ENCODE data around the gene AIF1L.
A peak's percentile ranks its signal among the peaks of the same experiment; 100 is the strongest.

The AIF1L gene

DNA sequence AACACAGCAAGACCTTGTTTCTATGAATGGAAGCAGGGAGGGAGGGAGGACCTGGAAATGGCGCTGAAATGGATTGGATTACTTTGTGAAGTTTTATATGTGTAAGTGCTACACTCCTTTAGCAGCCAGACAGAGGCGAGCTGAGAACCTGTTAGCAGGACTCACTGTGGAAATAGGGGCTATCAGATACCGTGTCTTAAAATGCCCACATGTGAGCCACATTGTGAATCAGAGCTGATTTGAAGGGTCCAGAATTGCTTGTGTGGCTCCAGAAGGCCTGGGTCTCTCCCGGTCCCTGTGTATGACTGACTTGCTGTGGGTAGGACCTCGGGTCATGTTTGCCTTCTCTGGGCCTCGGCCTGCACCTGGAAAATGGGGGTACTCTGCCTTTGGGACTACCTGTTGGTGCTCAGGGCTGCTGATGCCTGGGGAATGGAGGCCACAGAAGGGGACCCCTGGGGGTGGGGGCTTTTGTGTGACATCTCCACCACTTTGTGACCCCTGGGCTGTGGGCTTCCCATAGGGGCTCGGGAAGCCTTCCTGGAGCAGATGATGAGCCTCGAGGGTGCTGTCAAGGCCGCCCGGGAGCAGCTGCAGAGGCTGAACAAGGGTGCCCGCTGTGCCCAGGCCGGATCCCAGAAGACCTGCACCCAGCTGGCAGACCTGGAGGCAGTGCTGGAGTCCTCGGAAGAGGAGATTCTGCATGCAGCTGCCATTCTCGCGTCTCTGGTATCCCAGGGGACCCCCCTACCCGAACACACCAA, 24.0 kb upstream of the AIF1L start:
- no peak for DNase-seq

DNA sequence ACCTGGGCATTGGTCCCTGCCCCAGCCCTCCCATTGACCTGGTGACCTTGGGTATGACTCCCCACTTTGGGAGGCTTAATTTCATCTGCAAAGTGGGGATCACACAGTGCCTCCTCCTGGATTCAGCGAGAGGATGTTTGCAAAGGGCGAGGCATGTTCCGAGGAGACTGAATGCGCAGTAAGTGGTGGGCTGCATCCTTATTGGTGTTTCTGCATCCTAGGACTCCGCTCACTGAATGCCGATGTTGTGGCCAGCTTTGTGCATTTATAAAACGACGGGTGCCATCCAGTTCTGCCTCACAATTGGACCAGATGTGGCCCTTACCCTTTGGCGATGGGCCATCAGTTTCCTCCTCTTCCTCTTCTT, 23.5 kb upstream of the AIF1L start:
- DNase-seq = no peak

DNA sequence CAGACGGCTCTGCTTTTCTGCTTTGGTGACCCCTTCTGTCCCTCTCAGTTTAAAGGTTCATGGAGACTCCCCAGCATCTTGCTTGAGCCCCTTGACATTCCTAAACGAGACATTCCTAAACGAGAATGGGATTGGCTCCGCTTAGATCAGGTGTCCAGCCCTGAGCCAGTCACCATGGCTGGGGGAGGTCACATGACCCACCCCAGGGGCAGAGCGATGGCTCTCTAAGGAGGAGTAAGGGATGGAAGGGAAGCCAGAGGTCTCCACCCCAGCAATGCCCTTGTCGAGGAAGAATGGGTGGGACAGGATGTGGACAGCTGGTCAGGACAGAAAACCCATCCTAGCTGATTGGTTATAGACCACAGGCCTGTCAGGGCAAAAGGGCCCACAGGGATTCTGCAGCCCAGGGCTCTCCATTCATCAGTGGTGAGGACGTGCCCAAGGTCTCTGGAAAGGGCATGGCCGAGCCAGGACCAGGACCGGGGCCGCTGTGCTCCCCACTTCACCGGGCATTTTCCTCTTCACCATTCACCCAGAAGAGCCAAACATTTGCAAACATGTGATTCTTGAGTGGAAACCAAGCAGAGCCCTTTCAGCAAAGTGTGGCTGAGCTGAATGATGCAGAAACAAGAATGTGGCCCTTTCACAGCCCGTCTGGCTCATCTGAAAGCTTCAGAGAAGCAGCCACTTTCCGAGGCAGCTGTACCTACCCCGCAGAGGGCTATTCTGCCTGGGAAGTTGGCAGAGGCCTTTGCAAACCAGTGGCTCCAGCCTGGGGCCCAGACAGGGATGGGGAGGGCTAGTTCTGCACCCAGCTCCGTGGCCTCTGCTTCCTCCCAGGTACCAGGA, 19.8 kb upstream of the AIF1L start:
- no peak for DNase-seq

DNA sequence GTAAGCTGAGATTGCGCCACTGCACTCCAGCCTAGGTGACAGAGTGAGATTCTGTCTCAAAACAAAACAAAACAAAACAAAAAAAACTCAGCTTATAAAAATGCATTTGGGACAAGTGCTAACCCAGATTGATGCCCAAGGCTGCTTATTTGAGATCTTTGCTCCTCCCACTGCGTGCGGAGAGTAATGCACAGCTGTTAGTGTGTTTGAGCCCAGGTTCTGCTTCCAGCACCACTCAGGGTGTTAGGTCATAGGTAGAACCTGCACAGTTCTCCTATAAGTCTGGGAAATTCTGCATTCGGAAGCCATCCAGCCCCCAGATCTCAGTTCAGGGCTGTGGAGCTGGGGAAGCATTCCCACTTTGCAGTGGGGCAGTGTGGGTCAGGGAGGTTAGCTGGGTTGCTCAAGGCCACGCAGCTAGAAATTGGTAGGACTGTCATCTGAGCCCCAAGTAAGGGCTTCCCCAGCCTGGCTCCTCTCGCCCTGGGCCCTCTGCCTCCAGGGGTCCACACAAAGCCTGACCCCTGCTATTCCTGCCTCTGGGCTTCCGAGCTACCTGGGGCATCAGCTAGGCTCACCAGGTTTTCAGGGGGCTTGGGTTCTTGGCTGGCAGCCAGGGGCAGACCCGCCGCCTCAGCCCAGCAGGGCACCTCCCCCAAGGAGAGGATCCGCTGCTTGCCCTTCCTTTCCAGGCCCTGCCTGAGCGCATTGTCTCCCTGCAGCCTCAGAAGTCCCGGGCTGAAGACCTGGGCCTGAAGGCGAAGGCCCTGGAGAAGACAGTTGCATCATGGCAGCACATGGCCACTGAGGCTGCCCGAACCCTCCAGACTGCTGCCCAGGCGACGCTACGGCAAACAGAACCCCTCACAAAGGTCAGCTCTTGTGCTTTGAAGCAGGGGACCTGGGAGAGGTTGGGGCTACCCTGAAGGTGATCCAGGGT, 17.6 kb upstream of the AIF1L start:
- DNase-seq = no peak

DNA sequence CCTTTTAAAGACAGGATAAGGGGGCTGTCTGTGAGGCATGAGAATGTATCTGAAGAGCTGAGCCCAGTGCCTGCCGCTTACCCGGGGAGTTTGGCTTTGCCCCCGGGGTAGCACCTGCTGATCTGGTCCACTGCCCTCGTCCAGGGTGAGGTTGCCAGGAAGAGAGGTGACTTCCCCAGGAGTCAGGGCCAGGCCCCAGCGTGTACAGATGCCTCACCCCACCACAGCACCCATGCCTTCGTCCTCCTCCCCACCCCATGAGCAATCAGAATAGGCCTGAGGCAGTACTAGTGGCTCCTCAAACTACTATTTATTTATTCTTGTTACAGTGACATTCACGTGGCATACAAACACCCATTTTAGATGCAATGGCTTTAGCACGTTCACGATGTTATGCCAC, 15.7 kb upstream of the AIF1L start:
- no peak for DNase-seq

DNA sequence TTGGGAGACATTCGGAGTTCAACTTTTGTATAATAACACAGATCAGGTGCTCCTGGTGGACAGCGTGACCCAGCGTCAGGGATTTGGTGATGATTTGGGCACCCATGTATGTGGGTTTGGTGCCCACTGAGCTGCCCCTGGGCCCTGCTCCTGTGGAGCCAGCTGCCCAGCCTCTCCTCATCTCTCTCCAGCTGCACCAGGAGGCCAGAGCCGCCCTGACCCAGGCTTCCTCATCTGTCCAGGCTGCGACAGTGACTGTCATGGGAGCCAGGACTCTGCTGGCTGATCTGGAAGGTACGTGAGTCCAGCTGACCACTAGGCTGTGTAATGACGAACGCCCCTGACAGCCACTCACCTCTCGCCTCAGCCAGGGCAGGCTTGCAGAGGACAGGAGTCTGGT, 14.5 kb upstream of the AIF1L start:
- DNase-seq = no peak

DNA sequence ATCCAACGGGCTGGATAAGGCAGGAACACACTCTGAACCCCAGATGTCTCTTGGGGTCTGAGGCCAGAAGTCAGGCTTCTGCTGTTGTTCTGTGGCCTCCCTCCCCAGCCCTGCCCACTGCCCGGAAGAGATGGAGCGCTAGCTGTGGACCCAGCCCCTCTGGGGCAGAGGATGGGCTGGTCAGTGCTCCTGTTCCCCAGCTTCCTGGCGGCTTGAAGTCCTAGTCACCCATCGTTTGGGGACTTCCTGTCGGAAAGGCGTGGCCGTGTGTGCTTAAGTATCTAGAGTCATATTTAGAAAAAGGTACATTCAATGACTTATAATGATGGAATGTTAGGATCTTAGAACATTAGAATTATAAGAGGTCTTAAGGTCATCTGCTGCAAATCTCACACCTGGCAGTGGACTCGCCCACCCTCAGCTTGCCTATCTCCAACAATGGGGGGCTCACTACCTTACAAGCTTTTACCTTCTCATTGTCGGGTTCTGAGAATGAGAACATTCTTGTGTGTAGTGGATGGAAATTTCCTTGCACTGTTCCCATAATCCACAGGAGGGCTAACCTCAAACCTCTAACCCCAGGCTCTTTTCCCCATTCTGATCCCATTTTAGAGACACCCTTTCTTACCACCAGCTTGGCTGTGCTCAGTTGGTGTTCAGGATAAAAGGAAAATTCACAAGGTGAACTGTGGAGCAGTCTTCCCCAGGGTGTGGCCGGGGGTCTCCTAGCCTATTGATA, 13.4 kb upstream of the AIF1L start:
- no peak for DNase-seq

DNA sequence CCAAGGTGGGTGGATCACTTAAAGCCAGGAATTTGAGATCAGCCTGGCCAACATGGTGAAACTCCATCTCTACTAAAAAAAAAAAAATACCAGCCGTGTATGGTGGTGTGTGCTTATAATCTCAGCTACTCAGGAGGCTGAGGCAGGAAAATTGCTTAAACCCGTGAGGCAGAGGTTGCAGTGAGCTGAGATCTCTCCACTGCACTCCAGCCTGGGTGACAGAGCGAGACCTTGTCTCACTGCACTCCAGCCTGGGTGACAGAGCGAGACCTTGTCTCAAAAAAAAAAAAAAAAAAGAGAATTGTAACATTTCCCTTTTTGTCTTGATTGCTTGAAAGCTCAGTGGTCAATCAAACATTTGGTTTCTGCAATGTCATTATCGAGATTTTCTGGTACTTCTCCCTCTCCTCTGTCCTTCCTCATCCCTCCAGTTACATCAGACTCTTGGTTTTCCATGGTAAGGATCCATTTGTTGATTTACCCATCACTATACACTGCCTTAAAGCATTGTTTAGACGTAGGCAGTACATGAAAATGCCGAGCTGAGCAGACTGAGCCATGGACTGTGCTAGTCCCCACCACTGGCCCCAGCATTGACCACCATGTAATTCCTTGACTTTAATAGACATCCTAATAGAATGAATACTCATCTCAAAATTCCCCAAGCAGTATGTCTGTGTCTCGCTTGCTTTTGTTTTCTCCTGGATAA, 11.5 kb upstream of the AIF1L start:
- no peak for DNase-seq

DNA sequence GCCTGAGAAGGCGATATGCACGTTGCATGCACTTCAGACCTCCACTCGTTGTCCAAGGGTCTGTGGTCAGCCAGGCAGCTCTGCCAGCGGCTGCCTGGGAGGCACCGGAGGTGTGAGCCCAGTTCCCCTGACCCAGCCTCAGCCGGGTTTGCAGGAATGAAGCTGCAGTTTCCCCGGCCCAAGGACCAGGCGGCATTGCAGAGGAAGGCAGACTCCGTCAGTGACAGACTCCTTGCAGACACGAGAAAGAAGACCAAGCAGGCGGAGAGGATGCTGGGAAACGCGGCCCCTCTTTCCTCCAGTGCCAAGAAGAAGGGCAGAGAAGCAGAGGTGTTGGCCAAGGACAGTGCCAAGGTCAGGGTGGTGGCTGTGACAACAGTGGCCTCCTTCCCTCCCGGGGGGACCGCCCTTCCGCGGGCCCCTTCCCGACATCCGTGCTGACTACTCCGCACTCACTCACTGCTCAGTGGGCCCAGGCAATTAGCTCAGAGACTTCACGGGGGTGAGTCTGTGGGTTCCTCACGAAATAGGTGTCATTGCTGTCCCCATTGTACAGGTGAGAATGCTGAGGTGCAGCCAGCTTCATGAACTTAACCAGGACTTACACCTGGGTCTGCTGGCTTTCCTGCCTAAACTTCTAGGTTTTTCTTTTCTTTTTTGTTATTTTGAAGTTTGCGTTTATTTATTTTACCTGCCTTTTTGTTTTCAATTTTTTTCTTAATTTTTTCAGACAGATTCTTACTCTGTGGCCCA, 10.8 kb upstream of the AIF1L start:
- no peak for DNase-seq

DNA sequence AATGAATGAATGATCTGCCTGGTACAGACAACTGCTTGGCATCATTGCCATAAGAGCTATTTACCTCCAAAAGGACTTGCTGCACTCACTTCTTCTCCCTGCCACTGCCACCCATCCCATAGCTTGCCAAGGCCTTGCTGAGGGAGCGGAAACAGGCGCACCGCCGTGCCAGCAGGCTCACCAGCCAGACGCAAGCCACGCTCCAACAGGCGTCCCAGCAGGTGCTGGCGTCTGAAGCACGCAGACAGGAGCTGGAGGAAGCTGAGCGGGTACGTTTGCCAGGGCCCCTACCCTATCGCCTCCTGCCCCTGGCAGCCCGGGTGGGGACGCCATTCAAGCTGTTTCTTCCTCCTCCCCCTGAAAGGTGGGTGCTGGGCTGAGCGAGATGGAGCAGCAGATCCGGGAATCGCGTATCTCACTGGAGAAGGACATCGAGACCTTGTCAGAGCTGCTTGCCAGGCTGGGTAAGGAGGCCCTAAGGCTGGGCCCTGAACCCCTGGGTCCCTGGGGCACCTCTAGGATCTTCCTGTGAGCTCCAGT, 8.9 kb upstream of the AIF1L start:
- DNase-seq = no peak

DNA sequence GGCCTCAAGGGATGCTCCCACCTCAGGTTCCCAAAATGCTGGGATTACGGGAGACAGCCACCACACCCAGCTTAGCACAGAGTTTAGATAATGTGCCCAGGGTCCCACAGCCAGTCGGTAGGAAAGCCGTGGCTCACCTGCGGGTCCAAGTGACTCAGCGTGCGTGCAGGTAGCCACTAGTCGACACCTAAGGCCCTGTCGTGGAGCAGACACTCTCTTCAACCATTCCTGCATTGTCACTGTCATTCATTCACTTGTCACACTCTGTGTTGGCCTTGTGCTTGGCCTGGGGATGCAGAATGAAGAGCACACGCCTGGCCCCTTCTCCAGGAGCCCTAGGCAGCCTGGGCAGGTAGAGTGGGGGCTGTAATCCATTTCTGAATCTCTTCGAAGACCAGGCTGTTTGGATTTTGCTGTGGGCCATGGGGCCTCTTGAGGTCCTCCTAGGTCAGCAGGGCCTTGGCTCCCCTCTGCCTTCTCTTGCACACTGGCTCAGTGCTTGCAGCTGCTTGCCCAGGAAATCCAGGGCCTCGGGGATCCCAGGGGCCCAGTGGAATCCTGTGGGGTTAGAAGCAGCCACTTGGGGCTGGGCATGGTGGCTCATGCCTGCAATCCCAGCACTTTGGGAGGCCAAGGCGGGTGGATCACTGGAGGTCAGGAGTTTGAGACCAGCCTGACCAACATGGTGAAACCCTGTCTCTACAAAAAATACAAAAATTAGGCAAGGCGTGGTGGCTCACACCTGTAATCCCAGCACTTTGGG, 6.1 kb upstream of the AIF1L start:
- DNase-seq = no peak

DNA sequence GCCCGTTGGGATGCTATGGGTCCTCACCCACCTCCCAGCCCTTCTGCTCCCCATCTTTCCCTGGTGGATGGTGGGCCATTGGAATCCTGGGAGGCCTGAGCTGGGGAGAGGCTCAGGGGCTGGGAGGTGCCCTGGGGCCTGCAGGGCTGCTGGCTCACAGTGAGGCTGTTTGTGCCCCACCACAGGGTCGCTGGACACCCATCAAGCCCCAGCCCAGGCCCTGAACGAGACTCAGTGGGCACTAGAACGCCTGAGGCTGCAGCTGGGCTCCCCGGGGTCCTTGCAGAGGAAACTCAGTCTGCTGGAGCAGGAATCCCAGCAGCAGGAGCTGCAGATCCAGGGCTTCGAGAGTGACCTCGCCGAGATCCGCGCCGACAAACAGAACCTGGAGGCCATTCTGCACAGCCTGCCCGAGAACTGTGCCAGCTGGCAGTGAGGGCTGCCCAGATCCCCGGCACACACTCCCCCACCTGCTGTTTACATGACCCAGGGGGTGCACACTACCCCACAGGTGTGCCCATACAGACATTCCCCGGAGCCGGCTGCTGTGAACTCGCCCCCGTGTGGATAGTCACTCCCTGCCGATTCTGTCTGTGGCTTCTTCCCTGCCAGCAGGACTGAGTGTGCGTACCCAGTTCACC, 4.9 kb upstream of the AIF1L start:
- DNase-seq = no peak

DNA sequence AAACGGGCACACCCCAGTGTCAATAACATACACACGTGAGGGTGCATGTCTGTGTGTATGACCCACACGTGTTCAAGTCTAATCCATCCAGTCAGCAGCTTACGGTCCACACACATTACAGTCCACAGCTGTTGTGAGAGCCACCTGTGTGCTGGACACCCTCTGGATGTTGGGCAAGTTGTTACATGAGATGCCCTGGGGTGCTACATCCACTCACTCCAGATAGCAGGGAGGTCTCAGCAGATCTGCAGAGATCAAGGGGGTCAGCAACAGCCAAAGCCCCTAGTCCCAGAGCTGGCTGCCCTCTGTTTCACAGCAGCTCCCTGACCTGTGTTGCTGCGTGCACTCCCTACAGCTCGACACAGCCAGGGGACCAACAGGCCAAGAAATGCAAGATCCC, 4.3 kb upstream of the AIF1L start:
- no peak for DNase-seq

DNA sequence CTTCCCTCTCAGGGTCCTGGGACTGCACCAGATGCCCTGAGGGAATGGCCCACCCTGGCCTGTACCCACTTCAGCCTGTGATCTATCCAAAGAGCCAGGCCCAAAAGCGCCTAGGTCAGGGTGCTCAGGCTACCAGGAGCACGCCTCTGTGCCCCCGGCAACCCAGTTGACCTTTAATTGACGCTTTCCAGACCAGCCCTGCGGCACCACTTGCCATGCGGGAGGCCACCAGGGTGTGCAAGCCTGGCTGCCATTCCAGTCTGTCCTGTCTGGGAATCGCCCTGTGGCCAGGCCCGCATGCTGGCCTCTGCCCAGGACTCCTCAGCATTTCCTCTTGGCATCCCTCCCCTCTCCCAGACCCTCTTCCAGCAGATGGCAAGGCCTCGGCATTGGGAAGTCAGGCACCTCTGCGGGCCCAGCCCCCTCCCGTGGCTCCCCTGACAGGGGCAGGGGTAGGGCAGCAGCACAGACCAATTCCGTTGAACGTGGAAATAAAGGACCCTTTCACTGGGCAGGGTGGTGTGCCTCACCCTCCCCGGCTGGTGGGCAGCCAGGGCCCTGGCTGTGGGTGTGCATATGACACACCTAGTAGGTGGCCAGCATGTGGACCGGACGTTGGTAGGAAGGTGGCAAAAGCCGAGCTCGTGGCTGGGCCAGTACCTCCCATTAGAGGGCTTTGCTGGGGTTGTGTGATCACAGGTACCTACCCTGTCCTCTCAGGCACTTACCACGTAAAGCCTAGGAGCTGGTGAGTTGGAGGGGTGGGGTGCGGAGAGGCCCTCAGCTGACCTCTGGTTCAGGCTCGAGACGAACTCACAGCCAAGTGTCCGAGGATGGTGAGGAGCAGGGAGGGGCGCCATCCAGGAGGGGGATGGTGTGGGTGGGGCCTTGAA, 3.5 kb upstream of the AIF1L start:
- no peak for DNase-seq

DNA sequence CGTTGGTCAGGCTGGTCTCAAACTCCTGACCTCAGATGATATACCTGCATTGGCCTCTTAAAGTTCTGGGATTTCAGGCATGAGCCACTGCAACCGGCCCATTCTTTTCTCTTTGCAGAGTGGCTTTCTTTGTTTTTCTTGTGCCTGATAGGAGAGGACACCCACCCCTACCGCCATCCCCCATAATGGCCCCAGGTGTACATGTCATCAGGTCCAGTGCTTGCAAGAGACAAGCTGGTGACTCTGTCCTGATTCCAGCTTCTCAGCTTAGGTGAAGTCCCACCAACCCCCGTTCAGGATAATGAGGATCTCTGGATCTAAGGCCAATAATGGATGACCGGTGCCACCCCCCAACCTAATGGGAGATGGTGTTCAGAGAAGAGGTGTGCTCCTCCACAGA, 2.3 kb upstream of the AIF1L start:
- no peak for DNase-seq

DNA sequence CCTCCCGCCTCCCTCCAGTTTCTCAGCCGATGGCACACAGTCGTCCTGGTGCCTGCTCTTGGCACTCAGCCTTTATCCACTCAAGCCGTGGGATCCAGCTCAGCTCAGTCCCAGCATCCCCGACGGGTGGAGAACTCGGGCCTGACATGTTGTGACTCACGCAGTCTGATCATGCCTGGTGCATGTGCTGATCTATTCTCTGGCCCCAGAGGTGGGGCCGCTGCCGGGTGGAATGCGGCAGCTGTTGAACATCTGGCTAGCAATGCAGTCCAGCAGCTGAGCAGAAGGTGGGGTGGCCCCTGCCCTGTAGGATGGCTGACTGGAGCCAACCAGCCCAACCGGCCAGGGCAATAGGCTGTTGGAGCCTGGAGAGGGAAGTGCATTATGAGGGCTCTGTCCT, 1.7 kb upstream of the AIF1L start:
- DNase-seq = no peak

DNA sequence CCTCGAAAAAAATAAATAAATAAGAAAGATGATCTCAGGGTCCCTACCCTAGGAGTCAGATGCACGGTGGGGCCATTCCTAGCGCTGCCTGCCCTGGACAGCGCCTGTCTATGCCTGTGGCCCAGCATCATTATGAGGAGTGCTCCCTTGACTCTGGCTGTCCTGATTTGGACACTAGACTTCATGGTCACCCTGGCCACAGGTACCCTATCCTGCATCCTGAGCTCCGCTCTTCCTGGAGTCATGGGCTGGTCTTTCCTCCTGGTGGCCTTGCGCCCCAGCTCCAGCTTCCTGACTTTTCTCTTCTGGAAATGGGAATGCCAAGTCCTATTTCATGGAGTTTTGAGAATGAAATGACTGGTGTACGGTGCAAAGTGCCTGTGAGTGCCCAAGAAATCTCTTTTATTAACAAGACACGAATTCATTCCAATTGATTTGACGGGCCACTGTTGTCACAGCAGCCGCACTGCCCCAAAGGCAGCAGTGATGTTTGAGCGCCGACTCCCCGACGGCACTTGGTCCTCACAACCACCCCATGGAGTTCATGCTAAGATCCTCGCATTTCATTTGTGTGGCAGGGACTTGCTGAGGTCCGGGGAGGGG, 564 bp upstream of the AIF1L start:
- peak; percentile 74 for DNase-seq
